ENCODE data around the gene STK36. TPM values are rescaled to one million over a fixed set of nuclear protein-coding genes. Genes with fewer than 3 reads are reported as not detected.

Gene STK36
- total RNA-seq, 1 experiment from 2014 or later: 48.6 TPM

DNA sequence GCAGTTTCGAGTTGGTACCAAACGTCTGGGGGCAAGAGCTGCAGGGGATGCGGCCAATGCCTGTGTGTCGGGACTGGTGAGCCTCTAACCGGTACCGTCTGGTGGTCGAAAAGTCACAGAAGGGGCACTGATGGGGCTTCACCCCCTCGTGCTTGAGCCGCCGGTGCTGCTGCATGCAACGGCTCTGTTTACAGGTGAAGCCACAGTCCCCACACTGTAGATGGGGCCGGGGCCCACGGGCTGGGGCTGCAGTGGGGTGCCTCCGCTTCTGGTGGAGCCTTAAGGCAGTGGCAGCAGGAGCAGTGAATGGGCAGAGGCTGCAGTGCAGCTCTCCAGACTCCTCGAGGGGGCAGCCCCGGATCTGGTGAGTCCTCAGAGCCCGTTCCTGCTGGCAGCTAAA, 29.1 kb upstream of the STK36 start:
- DNase-seq (ENCODE audit: low read depth, low spot score): no peak
- BruUV-seq (replicated peaks): no TSS peak
- Histone ChIP-seq H3K9me3 (ENCODE audit: control insufficient read depth, insufficient read depth, low read depth, low read length) (no peaks in the 10 kb centered on the region), H3K4me3 (ENCODE audit: low read depth in 2 of 2, low read length in 2 of 2) (no peak overlapping the region), H3K27ac (ENCODE audit: low read length) (no peak overlapping the region), H3K4me1 (ENCODE audit: control insufficient read depth, insufficient read depth, low read length) (no peaks in the 10 kb centered on the region), H3K36me3 (ENCODE audit: control insufficient read depth, insufficient read depth, low read length) (peaks cover 18% of the 10 kb centered on the region), H3K27me3 (ENCODE audit: control insufficient read depth, insufficient read depth, low read length) (no peaks in the 10 kb centered on the region)
- POLR2A ChIA-PET: no interaction called here
- intact Hi-C loops (cut with micrococcal nuclease; ENCODE audit: unreplicated experiment): no loop called here
- no peak for ATAC-seq
- no peak for TF ChIP-seq POLR2AphosphoS5 (IDR thresholded peaks at IDR 0.05; ENCODE audit: low read depth, low read length)
- TF ChIP-seq SIN3A (IDR thresholded peaks at IDR 0.05; ENCODE audit: borderline replicate concordance, insufficient read depth, low read depth, low read length): no peak
- TF ChIP-seq TCF7L2 (IDR thresholded peaks at IDR 0.05; ENCODE audit: low read depth, low read length): no peak
- TF ChIP-seq, protein P1, sequence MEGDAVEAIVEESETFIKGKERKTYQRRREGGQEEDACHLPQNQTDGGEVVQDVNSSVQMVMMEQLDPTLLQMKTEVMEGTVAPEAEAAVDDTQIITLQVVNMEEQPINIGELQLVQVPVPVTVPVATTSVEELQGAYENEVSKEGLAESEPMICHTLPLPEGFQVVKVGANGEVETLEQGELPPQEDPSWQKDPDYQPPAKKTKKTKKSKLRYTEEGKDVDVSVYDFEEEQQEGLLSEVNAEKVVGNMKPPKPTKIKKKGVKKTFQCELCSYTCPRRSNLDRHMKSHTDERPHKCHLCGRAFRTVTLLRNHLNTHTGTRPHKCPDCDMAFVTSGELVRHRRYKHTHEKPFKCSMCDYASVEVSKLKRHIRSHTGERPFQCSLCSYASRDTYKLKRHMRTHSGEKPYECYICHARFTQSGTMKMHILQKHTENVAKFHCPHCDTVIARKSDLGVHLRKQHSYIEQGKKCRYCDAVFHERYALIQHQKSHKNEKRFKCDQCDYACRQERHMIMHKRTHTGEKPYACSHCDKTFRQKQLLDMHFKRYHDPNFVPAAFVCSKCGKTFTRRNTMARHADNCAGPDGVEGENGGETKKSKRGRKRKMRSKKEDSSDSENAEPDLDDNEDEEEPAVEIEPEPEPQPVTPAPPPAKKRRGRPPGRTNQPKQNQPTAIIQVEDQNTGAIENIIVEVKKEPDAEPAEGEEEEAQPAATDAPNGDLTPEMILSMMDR (IDR thresholded peaks at IDR 0.05): no peak
- TF ChIP-seq, protein P2, sequence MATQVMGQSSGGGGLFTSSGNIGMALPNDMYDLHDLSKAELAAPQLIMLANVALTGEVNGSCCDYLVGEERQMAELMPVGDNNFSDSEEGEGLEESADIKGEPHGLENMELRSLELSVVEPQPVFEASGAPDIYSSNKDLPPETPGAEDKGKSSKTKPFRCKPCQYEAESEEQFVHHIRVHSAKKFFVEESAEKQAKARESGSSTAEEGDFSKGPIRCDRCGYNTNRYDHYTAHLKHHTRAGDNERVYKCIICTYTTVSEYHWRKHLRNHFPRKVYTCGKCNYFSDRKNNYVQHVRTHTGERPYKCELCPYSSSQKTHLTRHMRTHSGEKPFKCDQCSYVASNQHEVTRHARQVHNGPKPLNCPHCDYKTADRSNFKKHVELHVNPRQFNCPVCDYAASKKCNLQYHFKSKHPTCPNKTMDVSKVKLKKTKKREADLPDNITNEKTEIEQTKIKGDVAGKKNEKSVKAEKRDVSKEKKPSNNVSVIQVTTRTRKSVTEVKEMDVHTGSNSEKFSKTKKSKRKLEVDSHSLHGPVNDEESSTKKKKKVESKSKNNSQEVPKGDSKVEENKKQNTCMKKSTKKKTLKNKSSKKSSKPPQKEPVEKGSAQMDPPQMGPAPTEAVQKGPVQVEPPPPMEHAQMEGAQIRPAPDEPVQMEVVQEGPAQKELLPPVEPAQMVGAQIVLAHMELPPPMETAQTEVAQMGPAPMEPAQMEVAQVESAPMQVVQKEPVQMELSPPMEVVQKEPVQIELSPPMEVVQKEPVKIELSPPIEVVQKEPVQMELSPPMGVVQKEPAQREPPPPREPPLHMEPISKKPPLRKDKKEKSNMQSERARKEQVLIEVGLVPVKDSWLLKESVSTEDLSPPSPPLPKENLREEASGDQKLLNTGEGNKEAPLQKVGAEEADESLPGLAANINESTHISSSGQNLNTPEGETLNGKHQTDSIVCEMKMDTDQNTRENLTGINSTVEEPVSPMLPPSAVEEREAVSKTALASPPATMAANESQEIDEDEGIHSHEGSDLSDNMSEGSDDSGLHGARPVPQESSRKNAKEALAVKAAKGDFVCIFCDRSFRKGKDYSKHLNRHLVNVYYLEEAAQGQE (IDR thresholded peaks at IDR 0.05; ENCODE audit: insufficient read depth in 1 of 2, low read depth in 2 of 2, low read length in 1 of 2): no peak
- in situ Hi-C loops (cut with HindIII; ENCODE audit: low pct_unique_long_range_greater_than_20kb, low sequenced_read_pairs): no loop called here
- CTCF ChIA-PET: no interaction called here

DNA sequence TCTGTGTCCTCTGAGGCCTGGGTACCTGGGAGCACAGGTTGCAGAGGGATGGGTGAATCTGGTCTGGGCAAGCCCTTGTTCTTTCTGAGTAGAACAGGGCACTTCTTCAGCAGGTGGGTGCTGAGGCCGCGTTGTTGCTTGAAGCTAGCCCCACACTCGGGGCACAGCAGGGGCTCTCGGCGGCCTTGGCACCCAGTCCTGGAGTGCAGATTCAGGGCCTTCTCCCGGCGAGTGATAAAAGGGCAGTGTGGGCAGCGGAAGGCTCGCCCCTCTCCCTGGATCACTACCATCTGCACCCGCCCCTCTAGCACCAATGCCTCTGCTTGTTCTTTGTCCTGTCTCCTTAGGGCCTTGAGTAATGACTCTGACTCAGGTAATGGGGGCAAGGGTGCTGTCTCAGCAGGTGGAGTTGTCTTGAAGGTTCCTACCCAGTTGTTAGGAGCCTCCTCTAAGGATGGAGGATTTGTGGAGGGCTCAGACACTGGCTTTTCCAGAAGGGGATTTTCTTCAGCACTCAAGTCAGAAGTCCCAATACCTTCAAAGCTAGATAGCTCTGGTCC, 28.1 kb upstream of the STK36 start:
- ChIA-PET CTCF (interaction anchor here (0.6 kb wide), 1 partner anchor 130 kb away, joined by 5 read pairs; no protein-coding TSS in a partner anchor), POLR2A (no interaction called here)
- Histone ChIP-seq H3K36me3 (ENCODE audit: control insufficient read depth, insufficient read depth, low read length) (peaks cover 20% of the 10 kb centered on the region), H3K27ac (ENCODE audit: low read length) (no peak overlapping the region), H3K4me1 (ENCODE audit: control insufficient read depth, insufficient read depth, low read length) (no peaks in the 10 kb centered on the region), H3K4me3 (ENCODE audit: low read depth in 2 of 2, low read length in 2 of 2) (no peak overlapping the region), H3K27me3 (ENCODE audit: control insufficient read depth, insufficient read depth, low read length) (no peaks in the 10 kb centered on the region), H3K9me3 (ENCODE audit: control insufficient read depth, insufficient read depth, low read depth, low read length) (no peaks in the 10 kb centered on the region)
- in situ Hi-C loops (cut with HindIII; ENCODE audit: low pct_unique_long_range_greater_than_20kb, low sequenced_read_pairs) (no loop called here), intact Hi-C loops (cut with micrococcal nuclease; ENCODE audit: unreplicated experiment) (no loop called here)
- ATAC-seq: no peak
- no peak for DNase-seq (ENCODE audit: low read depth, low spot score)
- BruUV-seq (replicated peaks): no TSS peak
- TF ChIP-seq, protein P1 (IDR thresholded peaks at IDR 0.05): no peak
- TF ChIP-seq POLR2AphosphoS5 (IDR thresholded peaks at IDR 0.05; ENCODE audit: low read depth, low read length): no peak
- no peak for TF ChIP-seq TCF7L2 (IDR thresholded peaks at IDR 0.05; ENCODE audit: low read depth, low read length)
